ENCODE measurements around the gene AP4B1.
"Not testable (repeated sequence)": the region's sequence is repeated elsewhere in the genome, so short reads cannot be mapped to it uniquely, and the experiment has no call there.

Gene AP4B1

GRCh38 chr1:113857776-113858175 lies 46.8 kb downstream of the AP4B1 start:
- no peak for DNase-seq (ENCODE audit: low spot score)

GRCh38 chr1:113856401-113856790 lies 48.2 kb downstream of the AP4B1 start:
- DNase-seq (ENCODE audit: low spot score): no peak

- DNase-seq (ENCODE audit: low spot score): no peak
These were observed 48.8 kb downstream of the AP4B1 start for GRCh38 chr1:113855630-113856400.

GRCh38 chr1:113854234-113854633 lies 50.4 kb downstream of the AP4B1 start:
- DNase-seq (ENCODE audit: low spot score): no peak

GRCh38 chr1:113852694-113853093 lies 51.9 kb downstream of the AP4B1 start:
- DNase-seq (ENCODE audit: low spot score): not testable (repeated sequence)

GRCh38 chr1:113850127-113850796 lies 54.3 kb downstream of the AP4B1 start:
- DNase-seq (ENCODE audit: low spot score): no peak

GRCh38 chr1:113849072-113849471 lies 55.5 kb downstream of the AP4B1 start:
- no peak for DNase-seq (ENCODE audit: low spot score)

GRCh38 chr1:113846391-113847035 lies 58.1 kb downstream of the AP4B1 start:
- no peak for DNase-seq (ENCODE audit: low spot score)
